CD4-positive, alpha-beta memory T cell (primary cell): ENCODE results near the gene TOR2A. TPM values are rescaled to one million over a fixed set of nuclear protein-coding genes. Genes with fewer than 3 reads are reported as not detected.

Experiments
- CTCF ChIA-PET: fragments of 350-600 bp; sonication (Branson Sonifier 250); formaldehyde crosslinking; loops from one replicate; lab custom pipeline; 2021; ENCODE audit warnings: inconsistent platforms; ENCODE audit not compliant: partially characterized antibody; lab: Charles Lee
- POLR2A ChIA-PET: fragments of 350-600 bp; sonication (Branson Sonifier 250); formaldehyde crosslinking; loops from one replicate; lab custom pipeline; 2021; ENCODE audit not compliant: partially characterized antibody; lab: Charles Lee
- DNase-seq, 5 donors: peaks; one replicate each; pipeline versions ENCODE4 v3.0.0 to v3.0.0-alpha.2; 2020 to 2022; ENCODE audit warnings: mixed read lengths in 1 of 5
- H3K27ac ChIP-seq: one replicate; pipeline ENCODE4 v1.7.0; 2013; ENCODE audit warnings: low read depth, low read length
- H3K27me3 ChIP-seq: 2 replicates; pipeline ENCODE4 v1.7.0; 2013; ENCODE audit warnings: mild to moderate bottlenecking, low read length, moderate library complexity; ENCODE audit not compliant: insufficient read depth
- H3K36me3 ChIP-seq: 2 replicates; pipeline ENCODE4 v1.7.0; 2013; ENCODE audit warnings: mild to moderate bottlenecking, low read length, moderate library complexity; ENCODE audit not compliant: insufficient read depth
- H3K4me1 ChIP-seq: 2 replicates; pipeline ENCODE4 v1.7.0; 2013; ENCODE audit warnings: mild to moderate bottlenecking, low read length, moderate library complexity; ENCODE audit not compliant: insufficient read depth
- H3K4me3 ChIP-seq, 2 donors: one replicate each; pipeline ENCODE4 v1.7.0; 2013; ENCODE audit warnings: low read length in 2 of 2, mild to moderate bottlenecking in 1 of 2
- H3K9me3 ChIP-seq, 2 donors: one replicate each; pipeline ENCODE4 v1.7.0; 2013; ENCODE audit warnings: low read length in 2 of 2, control low read depth in 1 of 2; ENCODE audit not compliant: control insufficient read depth in 1 of 2
- H3K27ac Mint-ChIP-seq, 7 donors: one replicate each; pipeline ENCODE4 v1.8.0; 2020 to 2021; ENCODE audit warnings: mixed read lengths in 7 of 7, mild to moderate bottlenecking in 6 of 7, inconsistent platforms in 3 of 7, moderate library complexity in 3 of 7
- H3K27me3 Mint-ChIP-seq, 2 donors: one replicate each; pipeline ENCODE4 v1.8.0; 2020 to 2021; ENCODE audit warnings: mixed read lengths in 2 of 2
- H3K36me3 Mint-ChIP-seq, 2 donors: one replicate each; pipeline ENCODE4 v1.8.0; 2020 to 2021; ENCODE audit warnings: mixed read lengths in 2 of 2, inconsistent platforms in 1 of 2, mild to moderate bottlenecking in 1 of 2
- H3K4me1 Mint-ChIP-seq, 4 donors: one replicate each; pipeline ENCODE4 v1.8.0; 2020 to 2021; ENCODE audit warnings: mixed read lengths in 4 of 4, mild to moderate bottlenecking in 1 of 4
- H3K4me3 Mint-ChIP-seq, 8 donors: one replicate each; pipeline ENCODE4 v1.8.0; 2020 to 2021; ENCODE audit warnings: mixed read lengths in 8 of 8, mild to moderate bottlenecking in 7 of 8, moderate library complexity in 6 of 8, inconsistent platforms in 3 of 8
- H3K9me3 Mint-ChIP-seq, 8 donors: one replicate each; pipeline ENCODE4 v1.8.0; 2020 to 2021; ENCODE audit warnings: mixed read lengths in 8 of 8, mild to moderate bottlenecking in 5 of 8, inconsistent platforms in 3 of 8, moderate library complexity in 1 of 8
- intact Hi-C: fragments of 100-400 bp; cut with micrococcal nuclease; formaldehyde crosslinking; loops from one replicate; pipeline ENCODE4 v1.15.1; 2023
- polyA plus RNA-seq, 2 donors: library from polyadenylated mRNA; unstranded; fragments of 300-500 nt; fragmentation: Illumina TruSeq; gene quantifications; one replicate each; pipeline ENCODE4 v1.2.3, GENCODE V29; 2021
- total RNA-seq, 2 experiments: library from RNA; stranded (reverse); gene quantifications; one replicate each; pipeline ENCODE4 v1.2.3, GENCODE V29; 2021

Gene TOR2A
- total and polyA plus RNA-seq, 4 experiments from 2014 or later: 14.3 to 27.1 (median 20.8) TPM

DNA sequence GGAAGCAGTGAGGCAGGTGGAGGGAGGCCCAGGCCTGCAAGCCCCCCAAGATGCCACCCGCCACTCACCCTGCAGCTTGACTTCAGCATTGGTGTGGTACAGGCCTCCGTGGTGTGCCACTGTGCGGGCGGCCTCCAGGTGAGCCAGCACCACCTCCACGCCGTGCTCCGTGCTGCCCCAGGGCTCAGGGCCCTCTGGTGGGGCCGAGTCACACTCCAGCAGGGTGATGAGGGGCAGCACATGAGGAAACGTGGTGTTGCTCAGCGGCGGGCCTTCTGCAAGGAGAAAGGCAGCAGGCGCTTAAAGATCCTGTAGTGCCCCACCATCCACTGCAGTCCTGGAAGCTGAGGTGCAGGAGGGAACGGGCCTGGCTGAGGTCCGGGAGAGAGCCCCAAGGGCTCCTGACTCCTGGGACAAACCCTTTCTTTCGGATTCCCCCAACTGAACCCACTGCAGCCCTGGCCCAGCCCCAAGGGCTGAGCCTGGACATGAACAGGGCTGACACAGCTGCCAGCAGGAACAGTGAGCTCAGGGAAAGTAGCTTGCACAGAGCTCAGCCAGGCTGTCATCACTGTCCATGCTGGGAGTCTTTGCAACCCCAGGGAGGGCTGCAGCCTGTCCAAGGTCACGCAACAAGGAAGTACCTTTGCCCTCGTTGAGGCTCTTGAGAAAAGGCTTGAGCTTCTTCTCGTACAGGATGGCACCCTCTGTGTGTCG is 4.7 kb upstream of the TOR2A start:
- Mint-ChIP-seq H3K4me1 (peaks cover 5 to 16% (median 9%) of the 10 kb centered on the region in 4 donors), H3K27ac (peak overlapping the region in 1 of 7 donors; percentile 10), H3K36me3 (peaks cover 21 to 39% of the 10 kb centered on the region in 2 donors), H3K27me3 (no peaks in the 10 kb centered on the region), H3K9me3 (peaks cover 0 to 2% (median 0%) of the 10 kb centered on the region in 8 donors), H3K4me3 (no peak overlapping the region)
- H3K27ac ChIP-seq: no peak overlapping the region
- no peak overlapping the region for H3K4me3 ChIP-seq
- intact Hi-C loops: loop anchor here (10.0 kb wide), 2 partner anchors 385 to 515 kb away; partner anchors contain the start of gene PTGES2
- H3K36me3 ChIP-seq: peaks cover 42% of the 10 kb centered on the region
- no peaks in the 10 kb centered on the region for H3K27me3 ChIP-seq
- H3K9me3 ChIP-seq: no peaks in the 10 kb centered on the region
- ChIA-PET POLR2A (interaction anchor here (1.0 to 2.1 kb wide), 3 partner anchors 26 to 43 kb away, joined by 3 to 5 read pairs (median 3); no protein-coding TSS in a partner anchor), CTCF (interaction anchor here (0.6 to 1.7 kb wide), 7 partner anchors 31 to 182 kb away, joined by 3 to 11 read pairs (median 3); no protein-coding TSS in a partner anchor)
- no peak for DNase-seq
- H3K4me1 ChIP-seq: peaks cover 7% of the 10 kb centered on the region

DNA sequence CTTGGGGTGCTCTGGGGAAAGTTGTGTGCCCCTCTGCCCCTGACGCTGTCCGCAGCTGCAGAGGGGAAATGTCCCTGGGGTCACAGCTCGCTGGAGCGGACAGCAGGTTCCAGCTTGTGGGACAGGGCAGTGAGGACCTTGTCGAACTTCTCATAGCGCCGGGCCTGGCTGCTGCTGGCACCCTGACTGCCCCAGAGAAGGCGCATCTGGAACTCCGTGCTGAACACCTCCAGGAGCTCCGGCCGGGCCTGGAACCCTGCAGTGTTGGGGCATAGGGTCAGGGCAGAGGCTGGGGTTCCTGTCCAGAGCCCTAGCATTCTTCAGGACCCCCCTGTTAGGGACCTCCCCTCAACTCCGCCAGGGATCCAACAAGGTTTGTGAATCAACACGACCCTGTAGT is 3.6 kb upstream of the TOR2A start:
- peaks cover 7 to 25% (median 16%) of the 10 kb centered on the region in 4 donors for H3K4me1 Mint-ChIP-seq
- no peaks in the 10 kb centered on the region for H3K27me3 ChIP-seq
- intact Hi-C loops: loop anchor here (10.0 kb wide), 2 partner anchors 386 to 514 kb away; partner anchors contain the start of gene PTGES2
- H3K4me3 Mint-ChIP-seq: no peak overlapping the region
- H3K4me3 ChIP-seq: no peak overlapping the region
- peaks cover 0 to 2% (median 0%) of the 10 kb centered on the region in 8 donors for H3K9me3 Mint-ChIP-seq
- peaks cover 18% of the 10 kb centered on the region for H3K4me1 ChIP-seq
- no peak for DNase-seq
- H3K36me3 Mint-ChIP-seq: peaks cover 19 to 37% of the 10 kb centered on the region in 2 donors
- CTCF ChIA-PET: interaction anchor here (0.8 to 2.2 kb wide), 3 partner anchors 46 to 183 kb away, joined by 3 to 14 read pairs (median 4); no protein-coding TSS in a partner anchor
- no peak overlapping the region for H3K27ac ChIP-seq
- H3K36me3 ChIP-seq: peaks cover 36% of the 10 kb centered on the region
- H3K27ac Mint-ChIP-seq: peak overlapping the region in 2 of 7 donors; percentile 82
- H3K27me3 Mint-ChIP-seq: no peaks in the 10 kb centered on the region
- POLR2A ChIA-PET: interaction anchor here (0.6 kb wide), 1 partner anchor 62 kb away, joined by 4 read pairs; no protein-coding TSS in a partner anchor
- H3K9me3 ChIP-seq: no peaks in the 10 kb centered on the region

DNA sequence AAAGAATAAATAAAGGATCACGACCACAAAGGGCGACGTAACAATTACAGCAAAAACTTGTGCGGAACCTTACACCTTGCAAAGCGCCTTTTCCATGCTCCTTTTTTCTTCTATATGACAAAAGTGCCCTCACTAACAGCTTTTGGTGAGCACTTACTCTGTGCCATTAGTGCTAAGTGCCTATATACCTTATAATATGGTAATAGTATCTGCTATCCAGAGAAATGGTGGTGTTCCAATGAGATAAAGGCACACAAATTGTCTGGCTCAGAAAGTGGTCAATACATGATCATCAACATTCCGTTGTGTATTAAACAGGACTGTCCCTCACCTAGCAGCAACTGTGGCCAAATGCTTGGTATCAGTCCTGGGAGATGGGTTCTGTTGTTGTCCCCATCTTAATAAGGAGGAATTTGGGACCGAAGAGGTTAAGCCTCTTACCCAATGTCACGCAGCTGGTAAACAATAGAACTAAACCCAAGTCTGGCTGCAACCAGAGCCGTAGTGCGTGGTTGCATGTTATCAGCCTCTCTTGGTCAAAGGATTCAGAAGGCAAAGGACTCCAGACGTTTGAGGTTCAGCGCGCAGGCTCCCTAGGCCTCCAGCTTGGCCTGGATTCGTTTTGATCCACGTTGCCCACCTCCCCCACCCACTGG is 564 bp upstream of the TOR2A start:
- peaks cover 7 to 27% (median 18%) of the 10 kb centered on the region in 4 donors for H3K4me1 Mint-ChIP-seq
- POLR2A ChIA-PET: interaction anchor here (0.6 to 4.1 kb wide), 32 partner anchors 9 to 1362 kb away, joined by 3 to 81 read pairs (median 6); partner anchors contain the start of genes CDK9, FPGS, LRSAM1 and PTRH1
- no peaks in the 10 kb centered on the region for H3K9me3 ChIP-seq

DNA sequence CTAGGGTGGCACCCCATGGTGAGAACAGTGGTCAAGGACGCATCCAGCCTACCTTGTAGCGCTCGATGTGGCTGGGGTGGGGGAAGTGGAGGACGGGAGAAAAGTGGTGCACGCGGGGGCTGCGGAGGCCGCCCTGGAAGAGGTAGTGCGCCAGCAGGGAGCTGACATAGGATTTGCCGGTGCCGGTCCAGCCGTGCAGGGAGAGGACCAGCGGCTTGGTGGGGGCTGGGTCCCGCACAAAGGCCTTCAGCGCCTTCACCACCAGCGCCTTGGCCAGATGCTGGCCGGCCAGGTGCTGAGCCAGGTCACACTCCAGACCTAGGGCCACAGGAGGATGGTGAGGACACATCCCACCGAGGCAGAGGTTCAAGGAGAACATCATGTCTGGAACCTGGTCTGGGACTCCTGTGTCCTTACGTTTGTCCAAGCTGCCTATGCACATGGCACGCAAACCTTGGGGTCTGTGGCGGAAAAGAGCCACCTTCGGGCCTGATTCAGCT is 797 bp downstream of the TOR2A start:
- POLR2A ChIA-PET: interaction anchor here (0.6 to 4.1 kb wide), 36 partner anchors 10 to 366 kb away, joined by 3 to 81 read pairs (median 6); partner anchors contain the start of genes CDK9, CFAP157, FPGS and LRSAM1
- DNase-seq: peak in 1 of 5 donors; percentile 15
- H3K27ac ChIP-seq: peak overlapping the region; percentile 80
- Mint-ChIP-seq H3K27me3 (no peaks in the 10 kb centered on the region), H3K27ac (peak overlapping the region; percentile 87 to 92 (median 90)), H3K4me1 (peaks cover 7 to 27% (median 18%) of the 10 kb centered on the region in 4 donors), H3K9me3 (peaks cover 0 to 2% (median 0%) of the 10 kb centered on the region in 8 donors), H3K4me3 (peak overlapping the region; percentile 83 to 93 (median 88)), H3K36me3 (peaks cover 9 to 29% of the 10 kb centered on the region in 2 donors)
- no peaks in the 10 kb centered on the region for H3K27me3 ChIP-seq
- peaks cover 18% of the 10 kb centered on the region for H3K4me1 ChIP-seq
- peak overlapping the region; percentile 30 to 74 for H3K4me3 ChIP-seq
- intact Hi-C loops: loop anchor here (1.0 to 10.0 kb wide), 5 partner anchors 27 to 509 kb away; partner anchors contain the start of genes LRSAM1, PTGES2 and RPL12
- no peaks in the 10 kb centered on the region for H3K9me3 ChIP-seq
- H3K36me3 ChIP-seq: peaks cover 16% of the 10 kb centered on the region
- CTCF ChIA-PET: interaction anchor here (0.8 to 6.1 kb wide), 49 partner anchors 9 to 520 kb away, joined by 3 to 85 read pairs (median 6); partner anchors contain the start of genes CDK9, CFAP157, PTRH1 and SH2D3C

More for the DNA sequence above, 564 bp upstream of the TOR2A start:
- CTCF ChIA-PET: interaction anchor here (0.9 to 6.1 kb wide), 36 partner anchors 8 to 300 kb away, joined by 3 to 85 read pairs (median 8); partner anchors contain the start of genes CDK9, CFAP157, PIP5KL1 and PTRH1
- Histone ChIP-seq H3K27ac (peak overlapping the region; percentile 80), H3K27me3 (no peaks in the 10 kb centered on the region), H3K36me3 (peaks cover 28% of the 10 kb centered on the region), H3K4me1 (peaks cover 18% of the 10 kb centered on the region), H3K4me3 (no peak overlapping the region)
- Mint-ChIP-seq H3K27ac (peak overlapping the region; percentile 88 to 99 (median 97)), H3K4me3 (peak overlapping the region; percentile 85 to 98 (median 92)), H3K27me3 (no peaks in the 10 kb centered on the region), H3K9me3 (peaks cover 0 to 2% (median 0%) of the 10 kb centered on the region in 8 donors), H3K36me3 (peaks cover 10 to 30% of the 10 kb centered on the region in 2 donors)
- no peak for DNase-seq
- intact Hi-C loops: loop anchor here (1.0 to 10.0 kb wide), 12 partner anchors 20 to 511 kb away; partner anchors contain the start of genes LRSAM1, PTGES2, PTRH1 and RPL12

DNA sequence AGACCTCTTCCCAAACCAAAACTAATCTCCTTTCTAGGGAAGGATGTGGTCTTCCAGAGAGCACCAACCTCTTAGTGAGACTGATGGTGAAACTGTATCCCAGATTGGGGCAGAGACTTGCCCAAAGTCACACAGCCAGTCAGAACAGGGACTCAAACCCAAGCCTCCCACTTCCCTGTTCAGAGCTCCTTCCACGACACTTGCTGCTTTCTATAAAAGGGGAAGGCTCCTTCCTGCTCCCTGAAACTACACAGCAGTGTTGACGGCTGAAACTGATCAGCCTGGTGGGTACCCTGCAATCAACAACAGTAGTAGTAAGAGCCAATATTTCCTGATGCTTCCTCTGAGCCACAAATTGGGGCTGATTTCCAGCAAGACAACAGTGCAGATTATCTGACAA is 1.5 kb downstream of the TOR2A start:
- DNase-seq: no peak
- POLR2A ChIA-PET: interaction anchor here (1.1 to 4.1 kb wide), 6 partner anchors 16 to 143 kb away, joined by 3 to 81 read pairs (median 22); partner anchors contain the start of genes CDK9, PTRH1 and TTC16
- CTCF ChIA-PET: interaction anchor here (1.1 to 6.1 kb wide), 12 partner anchors 10 to 230 kb away, joined by 3 to 85 read pairs (median 10); partner anchors contain the start of genes CDK9, PTRH1 and TTC16
- intact Hi-C loops: loop anchor here (1.0 to 10.0 kb wide), 5 partner anchors 26 to 509 kb away; partner anchors contain the start of genes LRSAM1, PTGES2 and RPL12
- Histone ChIP-seq H3K27me3 (no peaks in the 10 kb centered on the region), H3K4me3 (no peak overlapping the region), H3K27ac (no peak overlapping the region), H3K36me3 (peaks cover 14% of the 10 kb centered on the region), H3K4me1 (peaks cover 18% of the 10 kb centered on the region), H3K9me3 (no peaks in the 10 kb centered on the region)
- peaks cover 7 to 27% (median 18%) of the 10 kb centered on the region in 4 donors for H3K4me1 Mint-ChIP-seq
- H3K4me3 Mint-ChIP-seq: peak overlapping the region in 4 of 8 donors; percentile 29 to 93 (median 58)
- H3K9me3 Mint-ChIP-seq: peaks cover 0 to 2% (median 0%) of the 10 kb centered on the region in 8 donors
- no peaks in the 10 kb centered on the region for H3K27me3 Mint-ChIP-seq
- peaks cover 7 to 24% of the 10 kb centered on the region in 2 donors for H3K36me3 Mint-ChIP-seq
- peak overlapping the region; percentile 30 to 90 (median 74) for H3K27ac Mint-ChIP-seq

DNA sequence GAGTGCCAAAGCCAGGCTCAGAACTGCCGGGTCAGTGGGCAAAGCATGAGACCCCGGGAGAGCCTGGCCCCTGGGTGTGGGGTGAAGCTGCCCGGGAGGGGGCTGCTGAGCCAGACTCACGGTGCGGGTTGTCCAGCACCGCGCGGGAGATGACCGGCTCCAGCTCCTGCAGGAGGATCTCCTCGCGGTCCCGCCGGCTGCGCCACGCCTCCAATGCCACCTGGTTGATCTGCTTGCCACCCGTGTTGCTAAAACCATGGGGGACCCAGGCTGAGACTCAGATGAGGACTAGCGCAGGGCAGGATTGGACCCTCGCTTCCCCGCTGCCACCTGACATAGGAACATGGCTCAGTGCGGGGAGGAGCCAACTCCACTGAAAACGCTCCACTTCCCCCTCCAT is 2.6 kb downstream of the TOR2A start:
- ChIA-PET CTCF (interaction anchor here (1.1 to 6.1 kb wide), 5 partner anchors 9 to 189 kb away, joined by 3 to 85 read pairs (median 4); no protein-coding TSS in a partner anchor), POLR2A (interaction anchor here (0.9 to 3.8 kb wide), 3 partner anchors 15 to 53 kb away, joined by 3 to 39 read pairs (median 3); partner anchors contain the start of genes CDK9, PTRH1 and TTC16)
- peaks cover 7 to 27% (median 18%) of the 10 kb centered on the region in 4 donors for H3K4me1 Mint-ChIP-seq
- peak in 1 of 5 donors; percentile 14 for DNase-seq
- H3K4me3 ChIP-seq: no peak overlapping the region
- no peaks in the 10 kb centered on the region for H3K27me3 ChIP-seq
- peaks cover 18% of the 10 kb centered on the region for H3K4me1 ChIP-seq
- peaks cover 0 to 15% of the 10 kb centered on the region in 2 donors for H3K36me3 Mint-ChIP-seq
- no peaks in the 10 kb centered on the region for H3K9me3 ChIP-seq
- H3K4me3 Mint-ChIP-seq: peak overlapping the region in 1 of 8 donors; percentile 21
- H3K9me3 Mint-ChIP-seq: peaks cover 0 to 2% (median 0%) of the 10 kb centered on the region in 8 donors
- H3K27me3 Mint-ChIP-seq: no peaks in the 10 kb centered on the region
- H3K27ac Mint-ChIP-seq: no peak overlapping the region
- H3K27ac ChIP-seq: no peak overlapping the region
- intact Hi-C loops: loop anchor here (10.0 kb wide), 2 partner anchors 392 to 508 kb away; partner anchors contain the start of gene PTGES2
- peaks cover 6% of the 10 kb centered on the region for H3K36me3 ChIP-seq
